Endothelial cell of umbilical vein (primary cell): Measurements from ENCODE around the gene NXF1. TPM values are rescaled to one million over a fixed set of nuclear protein-coding genes. Genes with fewer than 3 reads are reported as not detected.

Experiments used
- BruUV-seq: library from RNA; stranded (reverse); fragments of 400-500 nt; replicated peaks from 2 replicates; lab custom pipeline; 2021; lab: Mats Ljungman, UMichigan
- CTCF ChIA-PET: fragments of 300-600, 350-600 bp; sonication (Branson Sonifier 250); formaldehyde crosslinking; loops from one replicate; lab custom pipeline; 2021; ENCODE audit warnings: antibody characterized with exemption, inconsistent platforms; lab: Charles Lee
- POLR2A ChIA-PET: fragments of 300-600, 350-600 bp; sonication (Branson Sonifier 250); formaldehyde crosslinking; loops from one replicate; lab custom pipeline; 2021; ENCODE audit warnings: antibody characterized with exemption, inconsistent platforms; lab: Charles Lee
- DNase-seq: peaks from one replicate; pipeline ENCODE4 v3.0.0-alpha.2; 2011; ENCODE audit warnings: low read depth, low spot score
- FAIRE-seq: peaks from 2 replicates; lab custom pipeline; 2011; peaks lifted over from hg19 to GRCh38; lab: Jason Lieb, UNC
- H2AFZ ChIP-seq: 2 replicates; pipeline ENCODE4 v1.6.0; 2012; ENCODE audit warnings: low read depth, low read length, control low read depth, inconsistent platforms
- H3K27ac ChIP-seq: 2 replicates; pipeline ENCODE4 v1.5.1; 2011; ENCODE audit warnings: low read depth, mild to moderate bottlenecking, control low read depth, low read length, moderate library complexity; ENCODE audit not compliant: insufficient read depth
- H3K27me3 ChIP-seq, 2 experiments: 2 replicates each; pipeline versions ENCODE4 v1.6.0 to v1.6.1; 2011; ENCODE audit warnings: low read length in 2 of 2, mixed read lengths in 1 of 2; ENCODE audit not compliant: control insufficient read depth in 2 of 2, insufficient read depth in 2 of 2
- H3K36me3 ChIP-seq, 2 experiments: 2 replicates in 1 of 2; 3 replicates in 1 of 2; pipeline ENCODE4 v1.5.1; 2011; ENCODE audit warnings: low read length in 2 of 2, mild to moderate bottlenecking in 1 of 2, moderate library complexity in 1 of 2; ENCODE audit not compliant: control insufficient read depth in 2 of 2, insufficient read depth in 2 of 2; ENCODE audit errors: extremely low read depth in 1 of 2
- H3K4me1 ChIP-seq: 3 replicates; pipeline ENCODE4 v1.5.1; 2011; ENCODE audit warnings: mild to moderate bottlenecking, low read length; ENCODE audit not compliant: control insufficient read depth, insufficient read depth; ENCODE audit errors: extremely low read depth
- H3K4me2 ChIP-seq: 2 replicates; pipeline ENCODE4 v1.6.1; 2011; ENCODE audit warnings: low read length, control low read depth, mixed read lengths; ENCODE audit not compliant: insufficient read depth
- H3K4me3 ChIP-seq, 3 experiments: fragments of 200-600 bp in 1 of 3; sonication (generic), shearing (Covaris generic) in 1 of 3; replicated peaks in 1 of 3; 2 replicates each; pipeline ENCODE4 v1.5.1; 2011 to 2016; ENCODE audit warnings: control low read depth in 3 of 3, low read length in 3 of 3, mild to moderate bottlenecking in 2 of 3, inconsistent platforms in 1 of 3, low read depth in 1 of 3, moderate library complexity in 1 of 3; ENCODE audit not compliant: insufficient read depth in 1 of 3
- H3K79me2 ChIP-seq: 2 replicates; pipeline ENCODE4 v1.6.0; 2012; ENCODE audit warnings: low read length, inconsistent platforms; ENCODE audit not compliant: control insufficient read depth, insufficient read depth
- H3K9ac ChIP-seq: replicated peaks from 2 replicates; pipeline ENCODE3; 2011; ENCODE audit warnings: low read length, control low read depth; ENCODE audit not compliant: insufficient read depth; ENCODE audit errors: extremely low read depth
- H3K9me1 ChIP-seq: replicated peaks from 3 replicates; pipeline ENCODE4 v1.6.0; 2011; ENCODE audit warnings: mild to moderate bottlenecking, low read length; ENCODE audit not compliant: control insufficient read depth, insufficient read depth; ENCODE audit errors: extremely low read depth
- H3K9me3 ChIP-seq: replicated peaks from 2 replicates; pipeline ENCODE4 v1.5.1; 2012; ENCODE audit warnings: low read length, inconsistent platforms; ENCODE audit not compliant: control insufficient read depth, insufficient read depth
- H4K20me1 ChIP-seq: replicated peaks from 2 replicates; pipeline ENCODE3; 2011; ENCODE audit warnings: mild to moderate bottlenecking, low read length; ENCODE audit not compliant: control insufficient read depth, insufficient read depth; ENCODE audit errors: extremely low read depth
- EZH2 ChIP-seq: IDR thresholded peaks from 2 replicates; pipeline ENCODE4 v1.6.1; 2012; ENCODE audit warnings: borderline replicate concordance, low read depth, mild to moderate bottlenecking, moderate library complexity, low read length, inconsistent platforms; ENCODE audit not compliant: severe bottlenecking
- FOS ChIP-seq: IDR thresholded peaks from 2 replicates; pipeline ENCODE4 v1.6.1; 2011; ENCODE audit warnings: mild to moderate bottlenecking, low read length, moderate library complexity, borderline replicate concordance; ENCODE audit not compliant: insufficient read depth
- GATA2 ChIP-seq: IDR thresholded peaks from 2 replicates; pipeline ENCODE4 v1.7.0; 2011; ENCODE audit warnings: low read depth, mild to moderate bottlenecking, moderate library complexity, mixed read lengths, low read length; ENCODE audit not compliant: insufficient read length, insufficient read depth
- JUN ChIP-seq: IDR thresholded peaks from 2 replicates; pipeline ENCODE4 v1.6.1; 2011; ENCODE audit warnings: borderline replicate concordance, low read depth; ENCODE audit not compliant: insufficient read length, insufficient read depth
- MYC ChIP-seq: IDR thresholded peaks from one replicate; pipeline ENCODE4 v1.6.1; 2011; ENCODE audit warnings: mild to moderate bottlenecking, low read depth, low read length
- POLR2A ChIP-seq: IDR thresholded peaks from 2 replicates; pipeline ENCODE4 v1.6.1; 2012; ENCODE audit warnings: low read depth, mild to moderate bottlenecking, control low read depth, low read length
- POLR2AphosphoS5 ChIP-seq: IDR thresholded peaks from 2 replicates; pipeline ENCODE4 v1.6.1; 2012; ENCODE audit warnings: low read depth, mild to moderate bottlenecking, control low read depth, low read length, moderate library complexity; ENCODE audit not compliant: insufficient read depth
- dilution Hi-C: fragments of 300-500 bp; cut with MboI; formaldehyde crosslinking; loops from one replicate; pipeline ENCODE4 v1.15.0; 2019; ENCODE audit warnings: low sequenced_read_pairs; ENCODE audit not compliant: extremely low pct_ligation_motif_present
- intact Hi-C: fragments of 100-400 bp; cut with micrococcal nuclease; formaldehyde crosslinking; loops from one replicate; pipeline ENCODE4 v1.10.0; 2022
- polyA plus RNA-seq, 4 experiments: library from polyadenylated mRNA; depleted of rRNA in 3 of 4; stranded (reverse) in 3 of 4; unstranded in 1 of 4; fragments of >200 nt; gene quantifications; 2 replicates each; pipeline versions ENCODE4 v1.2.1 to v1.2.3, GENCODE V29; 2011 to 2012; ENCODE audit warnings: missing spikeins in 1 of 4
- total RNA-seq: library from RNA; stranded (reverse); gene quantifications from 2 replicates; pipeline ENCODE4 v1.2.3, GENCODE V29; 2021
- TF ChIP-seq, protein P1 (sequence below): IDR thresholded peaks from 2 replicates; pipeline ENCODE4 v1.6.1; 2011; ENCODE audit not compliant: insufficient read depth, insufficient read length
- TF ChIP-seq, protein P2 (sequence below), 2 donors: IDR thresholded peaks; 1 replicate in 1 of 2; 2 replicates in 1 of 2; pipeline ENCODE4 v1.5.1; 2011; ENCODE audit warnings: low read length in 2 of 2, mild to moderate bottlenecking in 2 of 2, moderate library complexity in 2 of 2, control low read depth in 1 of 2, inconsistent platforms in 1 of 2, low read depth in 1 of 2; ENCODE audit not compliant: insufficient read depth in 1 of 2; ENCODE audit errors: extremely low read depth in 1 of 2

The NXF1 gene
- total and polyA plus RNA-seq, 2 donors (not counting 3 experiments of a cell fraction or from before 2014, with no cell fraction given): 74.4 to 101 TPM

DNA sequence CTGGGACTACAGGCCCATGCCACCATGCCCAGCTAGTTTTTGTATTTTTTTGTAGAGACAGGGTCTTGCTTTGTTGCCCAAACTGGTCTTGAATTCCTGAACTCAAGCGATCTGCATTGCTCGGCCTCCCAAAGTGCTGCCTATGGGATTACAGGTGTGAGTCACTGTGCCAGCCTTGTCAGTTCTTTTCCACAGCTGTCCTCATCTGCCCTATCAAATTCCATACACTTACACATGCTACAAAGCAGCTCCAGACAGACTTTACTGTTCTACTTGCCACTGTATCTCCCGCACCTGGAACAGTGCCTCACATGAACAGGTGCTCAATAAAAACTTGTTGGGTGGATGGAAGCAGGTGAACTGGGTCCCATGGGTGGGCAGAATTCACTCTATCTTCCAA is 18.4 kb upstream of the NXF1 start:
- Histone ChIP-seq H3K9me3 (no peaks in the 10 kb centered on the region), H3K79me2 (peaks cover 5% of the 10 kb centered on the region), H3K4me1 (no peaks in the 10 kb centered on the region), H3K9me1 (no peaks in the 10 kb centered on the region), H4K20me1 (no peaks in the 10 kb centered on the region), H3K27me3 (no peaks in the 10 kb centered on the region), H3K4me3 (no peak overlapping the region), H3K4me2 (no peak overlapping the region), H3K27ac (no peak overlapping the region), H3K36me3 (peaks cover 12 to 53% of the 10 kb centered on the region in 2 experiments), H3K9ac (no peak overlapping the region), H2AFZ (no peak overlapping the region)
- DNase-seq (no peak), FAIRE-seq (no peak)
- ChIA-PET POLR2A (interaction anchor here (1.8 kb wide), 1 partner anchor 17 kb away, joined by 8 read pairs; no protein-coding TSS in a partner anchor), CTCF (interaction anchor here (1.1 kb wide), 1 partner anchor 16 kb away, joined by 4 read pairs; no protein-coding TSS in a partner anchor)
- TF ChIP-seq, protein P1, sequence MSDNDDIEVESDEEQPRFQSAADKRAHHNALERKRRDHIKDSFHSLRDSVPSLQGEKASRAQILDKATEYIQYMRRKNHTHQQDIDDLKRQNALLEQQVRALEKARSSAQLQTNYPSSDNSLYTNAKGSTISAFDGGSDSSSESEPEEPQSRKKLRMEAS: no peak
- TF ChIP-seq POLR2A (no peak), FOS (no peak), POLR2AphosphoS5 (no peak), EZH2 (no peak), GATA2 (no peak), JUN (no peak)
- no TSS peak for BruUV-seq
- dilution Hi-C loops: no loop called here
- intact Hi-C loops: no loop called here

DNA sequence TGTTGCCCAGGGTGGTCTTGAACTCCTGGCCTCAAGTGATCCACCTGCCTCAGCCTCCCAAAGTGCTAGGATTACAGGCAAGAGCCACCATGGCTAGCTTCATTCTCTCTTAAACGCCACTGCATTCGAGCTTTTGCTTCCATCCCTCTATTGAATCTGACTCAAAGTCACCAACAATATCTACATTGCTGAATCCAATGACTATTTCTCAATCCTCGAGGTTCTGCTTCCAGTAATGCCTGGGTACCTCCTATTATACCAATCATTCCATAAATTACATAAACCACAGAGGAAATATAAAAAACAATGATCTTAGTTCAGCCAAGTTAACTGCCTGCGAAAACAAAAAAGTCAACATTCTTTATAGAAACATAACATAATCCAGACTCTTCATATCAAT is 11.9 kb upstream of the NXF1 start:
- POLR2A ChIA-PET: interaction anchor here (0.6 to 1.5 kb wide), 4 partner anchors 11 to 24 kb away, joined by 3 to 9 read pairs (median 4); partner anchors contain the start of gene STX5
- Histone ChIP-seq H3K36me3 (peaks cover 10 to 11% of the 10 kb centered on the region in 2 experiments), H3K79me2 (no peaks in the 10 kb centered on the region), H3K4me3 (no peak overlapping the region), H3K27me3 (no peaks in the 10 kb centered on the region), H3K4me2 (no peak overlapping the region), H3K27ac (no peak overlapping the region), H3K9ac (no peak overlapping the region), H3K9me3 (no peaks in the 10 kb centered on the region), H2AFZ (no peak overlapping the region), H3K9me1 (no peaks in the 10 kb centered on the region), H3K4me1 (no peaks in the 10 kb centered on the region), H4K20me1 (no peaks in the 10 kb centered on the region)
- DNase-seq (no peak), FAIRE-seq (no peak)
- intact Hi-C loops (no loop called here), dilution Hi-C loops (no loop called here)
- no TSS peak for BruUV-seq
- CTCF ChIA-PET: interaction anchor here (1.2 to 1.8 kb wide), 2 partner anchors 31 to 45 kb away, joined by 3 to 10 read pairs; no protein-coding TSS in a partner anchor
- no peak for TF ChIP-seq GATA2
- TF ChIP-seq FOS: no peak
- TF ChIP-seq EZH2: no peak
- TF ChIP-seq, protein P2, sequence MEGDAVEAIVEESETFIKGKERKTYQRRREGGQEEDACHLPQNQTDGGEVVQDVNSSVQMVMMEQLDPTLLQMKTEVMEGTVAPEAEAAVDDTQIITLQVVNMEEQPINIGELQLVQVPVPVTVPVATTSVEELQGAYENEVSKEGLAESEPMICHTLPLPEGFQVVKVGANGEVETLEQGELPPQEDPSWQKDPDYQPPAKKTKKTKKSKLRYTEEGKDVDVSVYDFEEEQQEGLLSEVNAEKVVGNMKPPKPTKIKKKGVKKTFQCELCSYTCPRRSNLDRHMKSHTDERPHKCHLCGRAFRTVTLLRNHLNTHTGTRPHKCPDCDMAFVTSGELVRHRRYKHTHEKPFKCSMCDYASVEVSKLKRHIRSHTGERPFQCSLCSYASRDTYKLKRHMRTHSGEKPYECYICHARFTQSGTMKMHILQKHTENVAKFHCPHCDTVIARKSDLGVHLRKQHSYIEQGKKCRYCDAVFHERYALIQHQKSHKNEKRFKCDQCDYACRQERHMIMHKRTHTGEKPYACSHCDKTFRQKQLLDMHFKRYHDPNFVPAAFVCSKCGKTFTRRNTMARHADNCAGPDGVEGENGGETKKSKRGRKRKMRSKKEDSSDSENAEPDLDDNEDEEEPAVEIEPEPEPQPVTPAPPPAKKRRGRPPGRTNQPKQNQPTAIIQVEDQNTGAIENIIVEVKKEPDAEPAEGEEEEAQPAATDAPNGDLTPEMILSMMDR (IDR thresholded peaks at IDR 0.05; ENCODE audit: extremely low read depth in 1 of 2, insufficient read depth in 1 of 2, low read depth in 1 of 2, low read length in 2 of 2): no peak
- TF ChIP-seq, protein P1: no peak
- TF ChIP-seq POLR2A: no peak
- no peak for TF ChIP-seq MYC
- TF ChIP-seq JUN: no peak
- no peak for TF ChIP-seq POLR2AphosphoS5
